ENCODE data around the gene GOLGA6D.
A peak's percentile ranks its signal among the peaks of the same experiment; 100 is the strongest.
"Not testable (repeated sequence)": the region's sequence is repeated elsewhere in the genome, so short reads cannot be mapped to it uniquely, and the experiment has no call there.

The GOLGA6D gene

GRCh38 chr15:75238150-75238549 lies 44.5 kb upstream of the GOLGA6D start:
- no peak for DNase-seq (ENCODE audit: low spot score)
- in situ Hi-C loops (cut with MboI; ENCODE audit: low sequenced_read_pairs, unreplicated experiment) = no loop called here
- TF ChIP-seq, protein P1, sequence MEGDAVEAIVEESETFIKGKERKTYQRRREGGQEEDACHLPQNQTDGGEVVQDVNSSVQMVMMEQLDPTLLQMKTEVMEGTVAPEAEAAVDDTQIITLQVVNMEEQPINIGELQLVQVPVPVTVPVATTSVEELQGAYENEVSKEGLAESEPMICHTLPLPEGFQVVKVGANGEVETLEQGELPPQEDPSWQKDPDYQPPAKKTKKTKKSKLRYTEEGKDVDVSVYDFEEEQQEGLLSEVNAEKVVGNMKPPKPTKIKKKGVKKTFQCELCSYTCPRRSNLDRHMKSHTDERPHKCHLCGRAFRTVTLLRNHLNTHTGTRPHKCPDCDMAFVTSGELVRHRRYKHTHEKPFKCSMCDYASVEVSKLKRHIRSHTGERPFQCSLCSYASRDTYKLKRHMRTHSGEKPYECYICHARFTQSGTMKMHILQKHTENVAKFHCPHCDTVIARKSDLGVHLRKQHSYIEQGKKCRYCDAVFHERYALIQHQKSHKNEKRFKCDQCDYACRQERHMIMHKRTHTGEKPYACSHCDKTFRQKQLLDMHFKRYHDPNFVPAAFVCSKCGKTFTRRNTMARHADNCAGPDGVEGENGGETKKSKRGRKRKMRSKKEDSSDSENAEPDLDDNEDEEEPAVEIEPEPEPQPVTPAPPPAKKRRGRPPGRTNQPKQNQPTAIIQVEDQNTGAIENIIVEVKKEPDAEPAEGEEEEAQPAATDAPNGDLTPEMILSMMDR (IDR thresholded peaks at IDR 0.05; ENCODE audit: borderline replicate concordance, control extremely low read depth, extremely low read depth, insufficient read depth, missing control alignments) = no peak

DNA sequence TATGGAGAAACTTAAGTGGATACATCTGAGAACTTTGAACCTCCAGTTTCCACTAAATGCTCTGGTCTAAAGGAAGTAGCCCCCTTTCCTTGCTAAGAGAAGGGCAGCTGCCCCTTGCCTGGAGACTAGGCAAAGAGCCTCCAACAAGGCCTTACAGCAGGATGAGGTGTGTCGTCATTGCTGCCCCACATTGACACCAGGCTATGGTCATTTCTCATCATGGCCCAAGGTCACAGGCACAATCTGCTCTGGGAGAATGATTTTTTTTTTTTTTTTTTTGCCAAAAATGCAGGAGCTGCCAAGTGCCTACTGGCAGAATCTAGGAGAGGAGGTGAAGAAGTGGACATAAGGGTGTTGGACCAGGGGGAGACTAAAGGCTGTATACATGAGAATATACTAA lies 36.9 kb upstream of the GOLGA6D start:
- DNase-seq (ENCODE audit: low spot score); in situ Hi-C loops (cut with MboI; ENCODE audit: low sequenced_read_pairs, unreplicated experiment): not testable (repeated sequence)

GRCh38 chr15:75248991-75249390 lies 33.6 kb upstream of the GOLGA6D start:
- DNase-seq (ENCODE audit: low spot score); in situ Hi-C loops (cut with MboI; ENCODE audit: low sequenced_read_pairs, unreplicated experiment): not testable (repeated sequence)

- TF ChIP-seq, protein P1 (IDR thresholded peaks at IDR 0.05; ENCODE audit: borderline replicate concordance, control extremely low read depth, extremely low read depth, insufficient read depth, missing control alignments) = no peak
- DNase-seq (ENCODE audit: low spot score) = no peak
- in situ Hi-C loops (cut with MboI; ENCODE audit: low sequenced_read_pairs, unreplicated experiment) = no loop called here
Measured at GRCh38 chr15:75249726-75250125, 32.9 kb upstream of the GOLGA6D start.

DNA sequence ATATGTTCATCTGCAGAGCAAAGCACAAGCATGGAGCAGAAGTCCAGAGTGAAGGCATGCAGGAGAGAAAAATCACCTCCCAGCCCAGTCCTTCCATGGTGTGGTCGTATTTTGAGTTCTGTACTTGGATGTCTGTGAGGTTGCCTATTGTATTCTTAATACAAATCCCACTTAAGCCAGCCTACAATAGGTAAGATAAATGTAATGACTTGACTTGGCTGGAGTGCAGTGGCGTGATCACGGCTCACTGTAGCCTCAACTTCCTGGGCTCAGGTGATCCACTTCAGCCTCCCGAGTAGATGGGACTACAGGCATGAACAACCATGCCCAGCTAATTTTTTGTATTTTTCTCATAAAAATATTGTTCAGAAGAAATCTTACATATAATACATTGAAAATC lies 31.3 kb upstream of the GOLGA6D start:
- in situ Hi-C loops (cut with MboI; ENCODE audit: low sequenced_read_pairs, unreplicated experiment); DNase-seq (ENCODE audit: low spot score): not testable (repeated sequence)

- DNase-seq (ENCODE audit: low spot score); in situ Hi-C loops (cut with MboI; ENCODE audit: low sequenced_read_pairs, unreplicated experiment): not testable (repeated sequence)
Measured at GRCh38 chr15:75252285-75252684, 30.4 kb upstream of the GOLGA6D start.

- in situ Hi-C loops (cut with MboI; ENCODE audit: low sequenced_read_pairs, unreplicated experiment); DNase-seq (ENCODE audit: low spot score): not testable (repeated sequence)
Measured at GRCh38 chr15:75258034-75258433, 24.6 kb upstream of the GOLGA6D start, which contains the start of gene GOLGA6C. TSS of gene GOLGA6C (plus strand) at chr15:75258334. CDS start at chr15:75258599, 265 bp downstream.

DNA sequence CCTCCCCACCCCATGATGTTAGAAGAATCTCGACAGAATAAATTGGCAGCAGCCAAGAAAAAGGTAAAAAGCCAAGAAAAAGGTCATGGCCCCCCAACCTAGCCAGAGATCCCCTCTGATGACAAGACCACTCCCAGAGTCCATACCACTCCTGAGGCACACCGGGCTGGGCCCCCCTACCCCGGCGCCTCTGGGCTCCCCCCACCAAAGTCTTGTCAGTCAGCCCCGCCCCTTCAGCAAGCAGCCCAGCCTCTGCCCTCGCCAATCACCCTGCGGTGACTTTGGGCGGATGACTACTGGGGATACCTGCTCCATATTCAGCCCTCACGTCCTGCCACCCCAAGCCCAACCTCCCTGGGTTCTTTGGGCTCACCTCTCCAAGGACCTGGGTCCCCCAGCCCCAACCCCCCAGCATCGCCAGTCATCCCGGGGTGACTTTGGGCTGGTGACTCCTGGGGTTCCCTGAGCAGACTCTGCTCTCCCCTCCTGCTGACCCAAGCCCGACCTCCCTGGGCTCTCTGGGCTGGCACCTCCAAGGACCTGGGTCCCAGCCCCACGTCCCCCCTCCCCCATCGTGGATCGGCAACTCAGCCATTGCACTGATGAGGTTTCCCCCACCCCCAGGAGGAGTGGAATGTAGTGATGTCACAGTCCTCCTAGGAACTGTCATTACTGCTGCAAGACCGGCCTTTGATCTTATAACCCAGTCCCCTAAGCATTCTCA lies 23.9 kb upstream of the GOLGA6D start:
- in situ Hi-C loops (cut with MboI; ENCODE audit: low sequenced_read_pairs, unreplicated experiment) = not testable (repeated sequence)

DNA sequence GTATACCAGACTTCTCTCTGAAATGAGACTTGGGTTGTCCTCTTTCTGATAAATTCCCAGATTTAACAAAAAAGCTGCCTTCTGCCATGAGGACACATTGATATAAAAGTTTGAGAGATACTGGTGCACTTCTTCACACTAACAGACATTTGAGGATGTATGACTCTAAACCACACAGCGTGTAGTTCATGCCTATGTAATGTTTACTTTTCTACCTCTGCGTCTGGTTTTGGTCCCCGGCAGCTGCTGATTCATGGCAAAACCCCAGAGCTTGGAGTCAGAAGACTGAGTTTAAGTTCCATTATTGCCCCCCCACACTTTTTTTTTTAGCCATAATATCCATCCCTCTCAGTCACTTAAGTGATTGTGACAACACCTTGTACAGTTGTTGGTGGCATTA lies 22.8 kb upstream of the GOLGA6D start:
- DNase-seq (ENCODE audit: low spot score); in situ Hi-C loops (cut with MboI; ENCODE audit: low sequenced_read_pairs, unreplicated experiment): not testable (repeated sequence)

More for the DNA sequence above, 23.9 kb upstream of the GOLGA6D start:
- DNase-seq (ENCODE audit: low spot score) = not testable (repeated sequence)

DNA sequence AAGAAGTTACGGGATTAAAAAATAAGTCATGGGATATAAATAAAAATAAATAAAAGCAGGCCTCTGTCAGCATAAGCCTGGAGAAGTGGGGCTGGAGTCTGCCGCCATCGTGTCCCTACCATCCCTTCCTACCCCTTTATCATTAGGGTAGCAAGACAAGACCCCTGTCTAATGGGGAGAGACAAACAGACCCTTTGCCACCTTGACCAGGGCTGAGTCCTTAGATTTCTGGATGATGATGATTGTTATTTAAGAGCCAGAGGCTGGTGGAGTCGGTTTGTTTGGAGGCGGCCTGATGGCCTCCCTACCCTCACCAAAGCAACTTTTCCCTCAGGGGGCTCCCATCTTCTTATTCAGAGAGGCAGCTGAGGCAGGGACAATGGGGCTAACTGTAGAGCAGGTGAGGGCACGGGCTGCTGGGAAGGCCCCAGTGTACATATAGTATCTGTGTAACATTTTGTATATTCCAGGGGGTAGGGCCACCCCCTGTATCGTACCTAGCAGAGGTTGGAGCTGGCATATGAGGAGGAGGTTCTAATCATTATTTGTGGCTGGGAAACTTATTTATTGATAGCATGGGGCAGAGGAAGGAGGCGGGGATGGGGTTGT lies 8.8 kb upstream of the GOLGA6D start:
- in situ Hi-C loops (cut with MboI; ENCODE audit: low sequenced_read_pairs, unreplicated experiment); DNase-seq (ENCODE audit: low spot score): not testable (repeated sequence)

DNA sequence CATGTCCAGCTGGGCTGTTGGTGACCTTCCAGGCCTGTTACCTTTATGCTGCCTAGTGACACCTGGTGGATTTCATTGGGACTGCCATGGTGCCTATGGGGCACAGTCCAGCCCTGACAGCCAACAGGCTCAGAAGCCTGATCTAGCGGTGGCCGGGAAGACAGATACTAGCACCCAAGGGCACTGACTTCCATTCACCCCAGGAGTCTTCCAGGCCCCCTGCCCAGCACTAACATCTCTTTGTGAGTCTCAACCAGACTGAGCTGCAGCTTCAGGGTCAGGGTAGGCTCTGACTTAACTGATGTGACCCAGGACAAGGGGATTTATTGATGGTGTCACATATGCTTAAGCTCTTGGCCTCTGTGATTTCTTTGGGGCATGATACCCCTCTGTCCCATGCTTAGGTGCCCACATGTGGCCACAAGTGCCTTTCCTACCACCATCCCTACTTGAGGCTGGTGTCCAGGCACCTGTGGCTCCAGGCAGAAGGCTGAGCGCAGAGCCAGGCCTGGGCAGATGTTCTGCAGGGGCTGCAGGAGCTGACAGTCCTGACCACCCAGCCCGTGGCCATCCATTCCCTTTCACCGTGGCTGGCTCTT lies 8.0 kb upstream of the GOLGA6D start:
- TF ChIP-seq, protein P1 (IDR thresholded peaks at IDR 0.05; ENCODE audit: borderline replicate concordance, control extremely low read depth, extremely low read depth, insufficient read depth, missing control alignments) = peak; percentile 74
- in situ Hi-C loops (cut with MboI; ENCODE audit: low sequenced_read_pairs, unreplicated experiment); DNase-seq (ENCODE audit: low spot score): not testable (repeated sequence)

- DNase-seq (ENCODE audit: low spot score); in situ Hi-C loops (cut with MboI; ENCODE audit: low sequenced_read_pairs, unreplicated experiment): not testable (repeated sequence)
Measured at GRCh38 chr15:75275617-75276016, 7.0 kb upstream of the GOLGA6D start.

DNA sequence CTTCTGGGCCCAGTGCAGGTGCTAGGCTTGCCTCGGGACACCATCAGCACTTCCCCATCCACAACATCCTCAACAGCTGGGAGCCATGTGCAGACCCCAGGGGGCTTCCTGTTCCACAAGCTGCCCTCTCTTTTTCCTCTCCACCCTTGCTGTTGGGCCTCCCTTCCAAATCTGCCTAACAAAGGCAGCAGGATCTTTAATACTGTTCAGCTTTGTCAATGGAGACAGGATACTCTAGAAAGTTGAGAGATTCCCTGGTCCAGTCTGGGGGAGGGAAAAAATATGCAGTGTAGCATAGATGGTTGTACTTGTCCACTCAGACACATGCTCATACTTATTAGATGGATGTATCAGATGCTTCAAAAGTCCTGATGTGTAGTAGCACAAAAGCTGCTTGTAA lies 4.1 kb upstream of the GOLGA6D start:
- DNase-seq (ENCODE audit: low spot score); in situ Hi-C loops (cut with MboI; ENCODE audit: low sequenced_read_pairs, unreplicated experiment): not testable (repeated sequence)

GRCh38 chr15:75284152-75284551 lies 1.5 kb downstream of the GOLGA6D start:
- in situ Hi-C loops (cut with MboI; ENCODE audit: low sequenced_read_pairs, unreplicated experiment) = not testable (repeated sequence)

GRCh38 chr15:75293660-75294059 lies 11.0 kb downstream of the GOLGA6D start:
- DNase-seq (ENCODE audit: low spot score); in situ Hi-C loops (cut with MboI; ENCODE audit: low sequenced_read_pairs, unreplicated experiment): not testable (repeated sequence)

More at GRCh38 chr15:75284152-75284551, 1.5 kb downstream of the GOLGA6D start:
- not testable (repeated sequence) for DNase-seq (ENCODE audit: low spot score)
